RKO (cell line): Measurements from ENCODE around the gene RIMKLB.
"Not testable (repeated sequence)": the region's sequence is repeated elsewhere in the genome, so short reads cannot be mapped to it uniquely, and the experiment has no call there.

Experiments
- DNase-seq: peaks from one replicate; pipeline ENCODE4 v3.0.0-alpha.2; 2016; ENCODE audit warnings: low spot score

RIMKLB gene

DNA sequence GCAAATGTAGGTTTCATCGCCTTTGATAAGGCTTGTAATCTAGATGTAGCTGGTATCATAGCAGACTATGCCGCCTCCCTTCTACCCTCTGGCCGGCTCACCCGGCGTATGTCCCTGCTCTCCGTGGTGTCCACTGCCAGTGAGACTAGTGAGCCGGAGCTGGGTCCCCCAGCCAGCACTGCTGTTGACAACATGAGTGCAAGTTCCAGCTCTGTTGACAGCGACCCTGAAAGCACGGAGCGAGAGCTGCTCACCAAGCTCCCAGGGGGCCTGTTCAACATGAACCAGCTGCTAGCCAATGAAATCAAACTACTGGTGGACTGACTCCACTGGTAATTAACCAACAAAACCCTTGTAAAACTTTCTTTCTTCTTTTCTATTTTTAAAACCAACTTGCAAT, 75.7 kb downstream of the RIMKLB start:
- no peak for DNase-seq

- no peak for DNase-seq
Measured at GRCh38 chr12:8779281-8779680, 81.5 kb downstream of the RIMKLB start.

- peak; percentile 38 for DNase-seq
Measured at GRCh38 chr12:8779862-8780261, 82.1 kb downstream of the RIMKLB start.

GRCh38 chr12:8780389-8780788, 82.6 kb downstream of the RIMKLB start:
- DNase-seq = peak; percentile 67

GRCh38 chr12:8781381-8782127, 83.8 kb downstream of the RIMKLB start:
- no peak for DNase-seq

DNA sequence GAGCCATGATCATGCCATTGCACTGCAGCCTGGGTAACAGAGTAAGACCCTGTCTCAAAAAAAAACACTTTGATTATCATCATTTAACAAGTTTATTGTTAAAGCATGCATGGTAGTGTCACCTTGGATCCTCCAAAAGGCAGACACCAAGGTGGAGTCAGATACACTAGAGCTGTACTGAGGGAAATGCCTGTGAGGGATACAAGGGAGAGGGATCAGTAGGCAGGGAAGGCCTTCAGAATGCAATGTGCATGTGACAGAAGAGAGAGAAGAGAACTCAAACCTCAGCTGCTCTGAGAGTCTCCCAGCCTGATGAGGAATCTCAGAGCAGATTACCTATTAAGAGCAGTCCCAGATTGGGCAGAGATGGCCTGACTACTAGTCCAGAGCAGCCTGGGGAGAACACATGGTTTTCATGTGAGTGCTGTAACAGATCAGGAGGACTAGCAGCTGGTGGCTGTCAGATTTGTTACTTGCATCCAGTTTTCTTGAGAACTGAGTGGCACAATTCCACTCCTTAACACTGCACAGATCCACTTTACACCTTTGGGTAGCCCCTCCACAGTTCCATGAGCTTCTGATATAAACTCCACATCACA, 86.6 kb downstream of the RIMKLB start:
- DNase-seq = no peak

- DNase-seq = no peak
Measured at GRCh38 chr12:8785499-8785898, 87.7 kb downstream of the RIMKLB start.

DNA sequence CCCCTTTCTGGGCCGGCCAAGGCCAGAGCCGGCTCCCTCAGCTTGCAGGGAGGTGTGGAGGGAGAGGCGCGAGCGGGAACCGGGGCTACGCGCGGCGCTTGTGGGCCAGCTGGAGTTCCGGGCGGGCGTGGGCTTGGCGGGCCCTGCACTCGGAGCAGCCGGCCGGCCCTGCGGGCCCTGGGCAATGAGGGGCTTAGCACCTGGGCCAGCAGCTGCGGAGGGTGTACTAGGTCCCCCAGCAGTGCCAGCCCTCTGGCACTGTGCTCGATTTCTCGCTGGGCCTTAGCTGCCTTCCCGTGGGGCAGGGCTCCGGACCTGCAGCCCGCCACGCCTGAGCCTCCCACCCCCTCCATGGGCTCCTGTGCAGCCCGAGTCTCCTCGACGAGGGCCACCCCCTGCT, 89.4 kb downstream of the RIMKLB start:
- not testable (repeated sequence) for DNase-seq

DNA sequence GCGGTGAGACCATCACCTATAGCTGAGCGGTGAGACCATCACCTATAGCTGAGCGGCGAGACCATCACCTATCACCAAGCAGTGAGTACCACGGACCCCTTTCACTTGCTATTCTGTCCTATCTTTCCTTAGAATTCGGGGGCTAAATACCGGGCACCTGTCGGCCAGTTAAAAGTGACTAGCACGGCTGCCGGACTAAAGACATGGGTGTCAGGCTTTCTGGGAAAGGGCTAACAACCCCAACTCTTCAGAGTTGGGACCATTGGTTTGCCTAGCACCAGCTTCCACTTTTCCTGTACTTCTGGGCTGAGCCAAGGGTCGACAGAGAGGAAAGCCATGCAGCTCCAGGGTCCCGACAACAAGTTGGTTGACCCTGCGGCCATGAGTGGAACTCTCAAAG, 90.9 kb downstream of the RIMKLB start:
- DNase-seq = not testable (repeated sequence)

DNA sequence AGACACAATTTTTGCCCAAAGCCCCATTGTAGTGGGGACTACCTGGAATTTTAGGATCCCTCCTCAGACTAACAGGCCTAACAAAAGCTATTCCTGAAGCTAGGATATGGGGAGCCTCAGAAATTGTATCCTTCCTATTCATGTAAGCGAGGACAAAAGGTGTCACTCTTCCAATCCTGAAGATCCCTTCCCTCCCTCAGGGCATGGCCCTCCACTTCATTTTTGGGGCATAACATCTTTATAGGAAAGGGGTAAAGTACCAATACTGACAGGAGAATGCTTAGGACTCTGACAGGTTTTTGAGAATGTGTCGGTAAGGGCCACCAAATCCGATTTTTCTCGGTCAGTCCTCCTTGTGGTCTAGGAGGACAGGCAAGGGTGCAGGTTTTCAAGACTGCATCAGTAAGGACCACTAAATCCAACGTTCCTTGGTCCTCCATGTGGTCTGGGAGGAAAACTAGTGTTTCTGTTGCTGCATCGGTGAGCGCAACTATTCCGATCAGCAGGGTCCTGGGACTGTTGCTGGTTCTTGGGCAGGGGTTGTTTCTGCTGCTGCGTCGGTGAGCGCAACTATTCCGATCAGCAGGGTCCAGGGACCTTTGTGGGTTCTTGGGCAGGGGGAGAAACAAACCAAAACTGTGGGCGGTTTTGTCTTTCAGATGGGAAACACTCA, 91.7 kb downstream of the RIMKLB start:
- not testable (repeated sequence) for DNase-seq

GRCh38 chr12:8793226-8793625, 95.4 kb downstream of the RIMKLB start:
- DNase-seq = not testable (repeated sequence)

- not testable (repeated sequence) for DNase-seq
Measured at GRCh38 chr12:8794611-8795010, 96.8 kb downstream of the RIMKLB start.

GRCh38 chr12:8796831-8797626, 99.2 kb downstream of the RIMKLB start:
- no peak for DNase-seq

GRCh38 chr12:8801213-8801612, 103.4 kb downstream of the RIMKLB start:
- not testable (repeated sequence) for DNase-seq

DNA sequence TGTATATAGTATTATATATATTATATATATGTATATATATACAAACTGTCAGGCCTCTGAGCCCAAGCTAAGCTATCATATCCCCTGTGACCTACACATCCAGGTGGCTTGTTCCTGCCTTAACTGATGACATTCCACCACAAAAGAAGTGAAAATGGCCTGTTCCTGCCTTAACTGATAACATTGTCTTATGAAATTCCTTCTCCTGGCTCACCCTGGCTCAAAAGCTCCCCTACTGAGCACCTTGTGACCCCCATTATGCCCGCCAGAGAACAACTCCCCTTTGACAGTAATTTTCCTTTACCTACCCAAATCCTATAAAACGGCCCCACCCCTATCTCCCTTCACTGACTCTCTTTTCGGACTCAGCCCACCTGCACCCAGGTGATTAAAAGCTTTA, 107.0 kb downstream of the RIMKLB start:
- DNase-seq = not testable (repeated sequence)

GRCh38 chr12:8805487-8805886, 107.7 kb downstream of the RIMKLB start:
- DNase-seq = not testable (repeated sequence)

DNA sequence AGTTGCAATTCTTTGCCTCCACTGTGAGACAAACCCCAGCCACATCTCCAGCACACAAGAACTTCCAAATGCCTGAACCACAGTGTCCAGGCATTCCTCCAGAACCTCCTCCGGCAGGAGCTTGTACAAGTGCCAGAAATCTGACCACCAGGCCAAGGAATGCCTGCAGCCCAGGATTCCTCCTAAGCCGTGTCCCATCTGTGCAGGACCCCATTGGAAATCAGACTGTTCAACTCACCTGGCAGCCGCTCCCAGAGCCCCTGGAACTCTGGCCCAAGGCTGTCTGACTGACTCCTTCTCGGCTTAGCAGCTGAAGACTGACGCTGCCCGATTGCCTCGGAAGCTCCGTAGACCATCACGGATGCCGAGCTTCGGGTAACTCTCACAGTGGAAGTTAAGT, 109.3 kb downstream of the RIMKLB start:
- DNase-seq = not testable (repeated sequence)

DNA sequence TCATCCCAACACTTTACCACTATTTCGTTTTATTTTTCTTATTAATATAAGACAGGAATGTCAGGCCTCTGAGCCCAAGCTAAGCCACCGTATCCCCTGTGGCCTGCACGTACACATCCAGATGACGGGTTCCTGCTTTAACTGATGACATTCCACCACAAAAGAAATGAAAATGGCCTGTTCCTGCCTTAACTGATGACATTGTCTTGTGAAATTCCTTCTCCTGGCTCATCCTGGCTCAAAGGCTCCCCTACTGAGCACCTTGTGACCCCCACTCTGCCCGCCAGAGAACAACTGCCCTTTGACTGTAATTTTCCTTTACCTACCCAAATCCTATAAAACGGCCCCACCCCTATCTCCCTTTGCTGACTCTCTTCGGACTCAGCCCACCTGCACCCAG, 112.3 kb downstream of the RIMKLB start:
- DNase-seq = not testable (repeated sequence)

- no peak for DNase-seq
Measured at GRCh38 chr12:8813572-8814357, 116.0 kb downstream of the RIMKLB start.

DNA sequence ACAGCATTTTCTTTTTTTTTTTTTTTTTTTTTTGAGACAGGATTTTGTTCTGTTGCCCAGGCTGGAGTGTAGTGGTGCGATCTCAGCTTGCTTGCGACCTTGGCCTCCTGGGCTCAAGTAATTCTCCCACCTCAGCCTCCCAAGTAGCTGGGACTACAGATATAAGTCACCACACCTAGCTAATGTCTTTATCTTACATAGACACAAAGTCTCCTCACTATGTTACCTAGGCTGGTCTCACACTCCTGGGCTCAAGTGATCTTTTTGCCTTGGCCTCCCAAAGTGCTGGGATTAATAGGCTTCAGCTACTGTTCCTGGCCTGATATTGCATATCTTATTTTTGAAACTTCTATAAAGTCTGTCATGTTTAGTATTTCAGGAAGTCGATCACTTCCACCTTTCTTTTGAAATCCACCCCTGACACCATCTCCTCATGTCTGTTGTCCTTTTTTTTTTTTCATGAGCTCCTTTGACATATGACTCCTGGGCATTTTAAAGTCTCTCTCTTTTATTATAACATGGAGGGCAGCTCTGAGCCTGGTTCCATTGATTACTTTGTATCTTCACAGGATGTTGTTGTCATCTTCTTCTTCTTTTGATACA, 118.8 kb downstream of the RIMKLB start:
- no peak for DNase-seq

DNA sequence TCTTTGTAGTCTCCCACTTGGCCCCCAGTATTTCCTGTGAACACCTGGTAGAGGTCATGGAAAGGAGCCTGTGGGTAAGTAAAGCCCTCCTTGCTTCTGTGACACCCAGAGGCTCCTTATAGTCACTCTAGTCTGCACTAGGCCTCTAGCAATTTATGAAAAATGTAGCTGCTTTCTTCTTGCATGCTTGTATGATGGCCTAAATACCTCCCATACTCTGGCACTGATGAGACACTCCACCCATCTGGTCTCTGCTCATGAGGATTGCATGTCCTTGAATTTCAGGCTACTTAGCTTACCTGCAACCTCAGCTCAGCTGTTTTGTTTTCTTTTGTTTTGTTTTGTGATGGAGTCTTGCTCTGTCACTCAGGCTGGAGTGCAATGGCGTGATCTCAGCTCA, 120.1 kb downstream of the RIMKLB start:
- DNase-seq = no peak
